Measurements from ENCODE around the gene SUN1.

The SUN1 gene

DNA sequence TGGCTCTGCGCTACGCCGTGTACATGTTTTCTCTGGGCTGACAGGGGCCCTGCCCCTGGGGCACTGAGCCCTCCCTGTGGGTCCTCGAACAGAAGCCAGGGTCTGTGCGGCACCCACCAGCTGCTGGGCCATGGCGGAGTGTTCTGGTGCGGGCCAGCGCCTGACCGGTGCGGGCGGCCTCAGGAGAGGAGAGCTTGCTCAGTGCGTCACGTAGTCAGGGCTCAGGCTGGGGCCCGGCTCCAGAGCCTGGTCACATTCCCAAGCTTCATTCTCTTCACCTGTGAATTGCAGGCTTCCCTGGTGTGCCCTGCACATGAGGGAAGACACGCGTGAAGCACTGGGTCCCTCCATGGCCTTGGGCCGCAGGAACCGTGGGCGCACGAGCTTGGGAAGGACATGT lies 59.5 kb downstream of the SUN1 start:
- DNase-seq (ENCODE audit: extremely low read depth, low read depth) = no peak
- TF ChIP-seq, protein P1, sequence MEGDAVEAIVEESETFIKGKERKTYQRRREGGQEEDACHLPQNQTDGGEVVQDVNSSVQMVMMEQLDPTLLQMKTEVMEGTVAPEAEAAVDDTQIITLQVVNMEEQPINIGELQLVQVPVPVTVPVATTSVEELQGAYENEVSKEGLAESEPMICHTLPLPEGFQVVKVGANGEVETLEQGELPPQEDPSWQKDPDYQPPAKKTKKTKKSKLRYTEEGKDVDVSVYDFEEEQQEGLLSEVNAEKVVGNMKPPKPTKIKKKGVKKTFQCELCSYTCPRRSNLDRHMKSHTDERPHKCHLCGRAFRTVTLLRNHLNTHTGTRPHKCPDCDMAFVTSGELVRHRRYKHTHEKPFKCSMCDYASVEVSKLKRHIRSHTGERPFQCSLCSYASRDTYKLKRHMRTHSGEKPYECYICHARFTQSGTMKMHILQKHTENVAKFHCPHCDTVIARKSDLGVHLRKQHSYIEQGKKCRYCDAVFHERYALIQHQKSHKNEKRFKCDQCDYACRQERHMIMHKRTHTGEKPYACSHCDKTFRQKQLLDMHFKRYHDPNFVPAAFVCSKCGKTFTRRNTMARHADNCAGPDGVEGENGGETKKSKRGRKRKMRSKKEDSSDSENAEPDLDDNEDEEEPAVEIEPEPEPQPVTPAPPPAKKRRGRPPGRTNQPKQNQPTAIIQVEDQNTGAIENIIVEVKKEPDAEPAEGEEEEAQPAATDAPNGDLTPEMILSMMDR (IDR thresholded peaks at IDR 0.05; ENCODE audit: low read depth, low read length) = no peak

DNA sequence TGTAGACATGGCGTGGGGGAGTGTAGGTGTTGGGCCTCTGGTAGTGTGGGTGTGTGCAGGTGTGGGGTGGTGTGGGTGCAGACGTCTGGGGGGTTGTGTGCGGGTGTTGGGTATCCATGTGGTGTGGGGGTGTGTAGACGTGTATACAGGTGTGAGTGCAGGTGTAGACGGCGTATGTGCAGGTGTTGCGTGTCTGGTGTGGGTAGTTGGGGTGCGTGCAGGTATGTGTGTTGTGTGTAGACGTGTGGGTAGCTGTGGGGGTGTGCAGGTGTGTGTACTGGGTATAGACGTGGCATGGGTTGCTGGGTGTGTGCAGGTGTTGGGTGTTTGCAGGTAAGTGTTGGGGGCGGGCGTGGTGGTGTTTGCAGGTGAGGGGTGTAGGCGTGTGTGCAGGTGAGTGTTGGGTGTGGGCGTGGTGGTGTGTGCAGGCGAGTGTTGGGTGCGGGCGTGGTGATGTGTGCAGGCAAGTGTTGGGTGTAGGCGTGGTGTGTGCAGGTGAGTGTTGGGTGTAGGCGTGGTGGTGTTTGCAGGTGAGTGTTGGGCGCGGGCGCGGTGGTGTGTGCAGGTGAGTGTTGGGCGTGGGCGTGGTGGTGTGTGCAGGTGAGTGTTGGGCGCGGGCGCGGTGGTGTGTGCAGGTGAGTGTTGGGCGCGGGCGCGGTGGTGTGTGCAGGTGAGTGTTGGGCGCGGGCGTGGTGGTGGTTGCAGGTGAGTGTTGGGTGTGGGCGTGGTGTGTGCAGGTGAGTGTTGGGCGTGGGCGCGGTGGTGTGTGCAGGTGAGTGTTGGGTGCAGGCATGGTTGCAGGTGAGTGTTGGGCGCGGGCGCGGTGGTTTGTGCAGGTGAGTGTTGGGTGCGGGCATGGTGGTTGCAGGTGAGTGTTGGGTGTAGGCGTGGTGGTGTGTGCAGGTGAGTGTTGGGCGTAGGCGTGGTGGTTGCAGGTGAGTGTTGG lies 60.6 kb downstream of the SUN1 start:
- TF ChIP-seq, protein P1 (IDR thresholded peaks at IDR 0.05; ENCODE audit: low read depth, low read length) = no peak
- DNase-seq (ENCODE audit: extremely low read depth, low read depth) = no peak

DNA sequence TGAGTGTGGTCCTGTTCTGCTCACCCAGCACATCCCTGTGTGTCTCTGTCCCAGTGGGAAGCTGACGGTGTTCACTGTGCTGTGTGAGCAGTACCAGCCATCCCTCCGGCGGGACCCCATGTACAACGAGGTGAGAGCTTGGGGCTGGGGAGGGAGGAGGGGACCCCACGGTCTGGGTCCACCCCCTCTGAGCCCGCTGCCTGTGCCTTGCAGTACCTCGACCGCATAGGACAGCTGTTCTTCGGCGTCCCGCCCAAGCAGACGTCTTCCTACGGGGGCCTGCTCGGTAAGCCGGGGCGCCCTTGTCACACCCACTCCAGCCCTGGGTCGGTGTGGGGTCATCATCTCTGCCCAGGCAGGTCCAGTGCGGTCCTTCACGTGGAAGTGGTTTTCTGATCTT lies 61.4 kb downstream of the SUN1 start:
- TF ChIP-seq, protein P1 (IDR thresholded peaks at IDR 0.05; ENCODE audit: low read depth, low read length) = no peak
- DNase-seq (ENCODE audit: extremely low read depth, low read depth) = no peak

DNA sequence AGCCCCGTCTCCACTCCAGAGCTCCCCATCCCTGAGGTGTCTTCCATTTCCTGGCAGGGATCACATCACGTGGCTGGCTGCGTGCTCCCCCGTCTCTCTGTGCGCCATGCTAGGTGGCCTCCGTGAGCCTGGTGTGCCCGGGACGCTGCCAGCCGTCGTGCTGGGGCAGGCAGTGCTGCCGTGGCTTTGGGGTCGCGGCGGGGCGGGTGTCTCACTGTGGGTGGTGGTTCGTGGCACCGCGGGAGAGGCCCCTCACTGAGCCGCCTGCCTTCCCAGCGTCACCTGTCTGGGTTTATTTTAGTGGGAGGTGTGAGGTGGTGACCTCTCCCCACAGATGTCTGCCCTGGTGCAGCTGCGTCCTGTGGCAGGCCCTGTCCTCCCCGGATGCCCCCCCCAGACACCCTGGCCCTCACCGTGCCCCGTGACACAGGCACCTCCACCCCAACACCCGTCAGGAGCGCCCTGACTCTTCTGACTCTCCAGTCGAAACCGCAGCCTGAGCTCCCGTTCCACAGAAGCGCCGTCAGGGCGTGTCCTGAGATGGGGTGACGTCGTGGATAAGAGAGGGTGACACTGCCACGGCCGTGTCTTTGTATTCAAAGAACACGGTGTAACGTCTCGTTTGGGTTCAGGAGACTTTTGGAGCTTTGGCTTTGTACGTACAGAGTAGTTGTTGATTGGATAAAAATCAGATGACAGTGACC lies 62.0 kb downstream of the SUN1 start:
- no peak for DNase-seq (ENCODE audit: extremely low read depth, low read depth)
- TF ChIP-seq, protein P1 (IDR thresholded peaks at IDR 0.05; ENCODE audit: low read depth, low read length) = no peak

DNA sequence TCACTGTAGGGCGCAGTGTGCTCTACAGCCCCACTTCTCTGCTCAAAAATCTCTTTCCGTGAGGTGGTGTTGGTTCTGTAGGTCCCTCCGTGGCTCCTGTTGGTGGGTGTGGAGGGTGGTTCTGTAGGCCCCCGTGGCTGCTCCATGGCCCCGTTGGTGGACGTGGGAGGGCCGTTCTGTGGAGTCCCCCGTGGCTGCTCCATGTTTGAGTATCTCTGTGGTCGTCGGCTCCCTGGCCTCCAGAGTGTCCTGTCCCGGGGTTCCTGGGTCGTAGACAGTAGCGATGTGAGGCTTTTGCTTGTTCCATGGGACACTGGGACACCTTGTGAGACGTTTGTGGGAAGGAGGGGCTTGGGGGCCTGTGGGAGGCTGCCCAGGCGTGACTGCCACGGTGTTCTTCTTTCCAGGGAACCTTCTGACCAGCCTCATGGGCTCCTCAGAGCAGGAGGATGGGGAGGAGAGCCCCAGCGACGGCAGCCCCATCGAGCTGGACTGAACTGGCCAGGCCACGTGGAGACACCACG lies 62.7 kb downstream of the SUN1 start:
- DNase-seq (ENCODE audit: extremely low read depth, low read depth) = no peak
- TF ChIP-seq, protein P1 (IDR thresholded peaks at IDR 0.05; ENCODE audit: low read depth, low read length) = no peak

DNA sequence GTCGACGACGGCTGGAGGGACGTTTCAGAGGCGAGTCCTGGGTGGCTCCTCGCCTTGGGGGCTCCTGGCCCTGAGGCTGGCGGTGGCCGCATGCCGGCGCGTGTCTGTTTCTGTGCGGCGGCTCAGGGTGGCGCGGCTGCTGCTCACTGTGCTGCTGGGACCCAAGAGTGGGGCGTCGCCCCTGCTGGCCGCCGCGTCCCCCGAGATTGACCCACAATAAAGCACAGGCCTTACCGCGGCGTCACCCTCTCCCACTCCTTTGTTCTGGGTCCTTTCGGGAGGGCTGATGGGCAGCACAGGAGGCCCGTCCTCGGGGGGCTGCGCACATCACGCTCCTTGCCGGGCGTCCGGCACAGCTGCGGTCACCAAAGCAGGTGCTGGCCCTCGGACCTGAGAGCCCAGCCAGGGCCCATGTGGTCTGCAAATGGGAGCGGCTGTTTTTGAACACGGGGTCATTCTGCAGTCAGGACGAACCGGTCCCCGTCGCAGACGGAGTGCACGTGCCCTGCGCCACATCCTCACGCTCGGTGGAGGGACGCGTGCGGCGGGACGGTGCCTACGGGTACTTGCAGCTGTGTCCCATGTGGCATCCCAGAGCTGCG lies 63.3 kb downstream of the SUN1 start:
- DNase-seq (ENCODE audit: extremely low read depth, low read depth) = no peak
- TF ChIP-seq, protein P1 (IDR thresholded peaks at IDR 0.05; ENCODE audit: low read depth, low read length) = no peak

All from AG09319 (cell line).